GM18867 (cell line): ENCODE results near the gene TYW5.

Experiments used
- ATAC-seq: cut with Tn5 transposase; IDR thresholded peaks from one replicate; pipeline ENCODE4 v1.9.1; 2021; ENCODE audit warnings: mild to moderate bottlenecking, moderate library complexity; ENCODE audit not compliant: unreplicated experiment

TYW5 gene

DNA sequence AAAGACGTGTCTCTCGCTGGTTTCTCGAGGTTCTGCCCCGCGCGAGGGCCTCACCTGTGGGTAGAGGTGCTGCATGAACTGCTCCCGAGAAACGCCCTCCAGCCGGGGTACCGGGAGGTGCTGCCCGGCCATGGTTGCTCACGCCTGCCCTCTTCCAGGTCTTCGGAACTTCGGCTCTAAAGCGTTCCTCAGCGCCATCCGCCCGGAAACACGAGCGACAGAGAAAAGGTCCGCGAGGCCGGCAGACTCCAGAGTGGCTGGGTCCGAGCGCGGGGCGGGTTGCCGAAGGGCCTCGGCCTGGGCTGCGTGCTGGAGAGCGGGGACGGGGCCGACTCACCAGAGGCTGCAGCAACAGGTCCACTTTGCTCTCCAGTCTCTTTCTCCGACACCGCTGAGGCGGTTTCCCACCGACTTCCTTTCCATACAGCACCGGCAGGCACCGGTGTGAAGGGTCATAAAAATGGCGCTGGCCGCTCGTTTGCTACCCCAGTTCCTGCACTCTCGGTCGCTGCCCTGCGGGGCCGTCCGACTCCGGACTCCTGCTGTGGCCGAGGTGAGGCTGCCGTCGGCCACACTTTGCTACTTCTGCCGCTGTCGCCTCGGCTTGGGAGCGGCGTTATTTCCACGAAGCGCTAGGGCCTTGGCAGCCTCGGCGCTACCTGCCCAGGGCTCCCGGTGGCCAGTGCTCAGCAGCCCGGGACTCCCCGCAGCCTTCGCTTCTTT, at the start of gene TYW5, which contains the start of gene MAIP1:
TYW5 (minus strand) TSS at position 153 of the 723 bp plus-strand sequence; CDS start at position 132, 21 bp downstream.
MAIP1 (plus strand) TSS at position 244 of the 723 bp plus-strand sequence; CDS start at position 461, 217 bp downstream.
- peak; percentile 84 for ATAC-seq

DNA sequence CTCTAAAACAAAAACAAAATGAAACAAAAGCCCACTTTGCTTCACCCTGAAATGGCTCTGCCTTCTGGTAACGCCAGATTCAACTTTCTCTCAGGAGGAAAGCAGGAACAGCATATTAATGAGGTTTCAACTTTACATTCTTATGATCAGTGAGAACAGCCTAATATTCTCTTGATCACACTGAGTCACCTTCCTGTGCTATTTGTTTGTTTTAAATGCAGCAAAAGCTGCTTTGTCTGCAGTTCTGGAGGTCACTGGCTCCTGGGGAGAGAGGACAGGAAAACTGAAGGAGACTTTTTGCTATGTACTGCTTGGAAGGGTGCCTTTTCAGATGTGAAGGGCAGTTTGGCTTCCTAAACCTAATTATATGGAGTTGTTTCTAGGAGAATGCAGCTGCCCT, 48.2 kb upstream of the TYW5 start:
- no peak for ATAC-seq

GRCh38 chr2:200000444-200001163, 45.3 kb upstream of the TYW5 start:
- ATAC-seq: no peak

GRCh38 chr2:199999166-199999565, 43.9 kb upstream of the TYW5 start:
- ATAC-seq: no peak

GRCh38 chr2:199997296-199997695, 42.0 kb upstream of the TYW5 start:
- ATAC-seq: no peak

DNA sequence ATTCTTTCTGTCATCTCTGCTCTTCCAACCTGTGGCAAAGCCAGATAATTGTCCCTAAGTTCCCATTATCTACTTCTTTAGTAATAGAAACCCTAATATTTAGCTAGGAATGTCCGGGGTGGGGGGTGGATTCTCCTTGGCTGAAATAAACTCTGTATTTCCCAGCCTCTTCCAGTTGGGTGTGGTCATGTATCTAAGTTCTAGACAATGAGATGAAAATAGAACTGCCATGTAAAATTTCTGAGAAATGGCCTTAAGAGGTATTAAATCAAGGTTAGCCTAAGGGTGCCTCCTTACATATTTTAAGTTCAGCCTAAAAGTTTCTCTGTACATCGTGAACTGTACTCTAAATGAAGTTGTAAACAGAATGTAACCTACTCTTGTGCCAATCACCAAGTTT, 39.6 kb upstream of the TYW5 start:
- no peak for ATAC-seq

DNA sequence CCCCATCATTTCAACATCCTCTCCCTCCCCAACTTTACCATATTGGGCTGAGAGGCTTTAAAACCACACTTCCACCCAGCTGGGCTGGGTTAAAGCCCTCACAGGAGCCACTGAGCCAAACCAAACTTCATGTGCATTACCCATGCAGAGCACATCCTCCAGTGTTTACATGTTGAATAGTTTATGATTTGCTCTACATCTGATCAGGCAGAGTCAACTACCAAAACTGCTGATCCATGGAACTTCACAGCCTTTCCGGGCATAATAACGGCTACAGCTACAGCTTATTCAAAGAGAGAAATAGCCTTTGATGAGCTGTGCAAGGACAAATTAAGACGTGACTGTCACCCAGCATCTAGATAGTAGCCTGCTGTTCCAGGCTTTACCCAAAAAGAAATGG, 39.1 kb upstream of the TYW5 start:
- no peak for ATAC-seq

- ATAC-seq: no peak
These were observed 37.0 kb upstream of the TYW5 start for GRCh38 chr2:199992296-199992695.

- ATAC-seq: no peak
These were observed 36.4 kb upstream of the TYW5 start for GRCh38 chr2:199991691-199992090.

DNA sequence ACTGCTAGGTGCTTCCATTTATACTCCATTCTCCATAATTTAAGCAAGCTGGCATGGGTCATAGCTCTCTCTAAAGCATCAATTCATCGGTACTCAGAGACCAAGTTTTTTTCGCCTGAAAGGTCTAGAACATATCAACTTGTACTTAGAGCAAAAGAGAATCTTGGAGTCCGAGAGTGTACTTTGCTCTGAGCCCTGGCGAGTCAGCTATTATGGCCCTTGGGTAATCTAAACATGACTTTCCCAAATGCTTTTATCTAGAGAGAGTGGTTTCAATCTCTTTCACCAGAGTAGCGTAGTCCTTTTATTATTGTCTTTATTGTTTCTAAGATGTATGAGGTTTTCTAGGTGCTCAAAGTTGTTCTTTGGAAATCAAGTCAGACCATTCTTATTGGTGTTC, 34.5 kb upstream of the TYW5 start:
- no peak for ATAC-seq

DNA sequence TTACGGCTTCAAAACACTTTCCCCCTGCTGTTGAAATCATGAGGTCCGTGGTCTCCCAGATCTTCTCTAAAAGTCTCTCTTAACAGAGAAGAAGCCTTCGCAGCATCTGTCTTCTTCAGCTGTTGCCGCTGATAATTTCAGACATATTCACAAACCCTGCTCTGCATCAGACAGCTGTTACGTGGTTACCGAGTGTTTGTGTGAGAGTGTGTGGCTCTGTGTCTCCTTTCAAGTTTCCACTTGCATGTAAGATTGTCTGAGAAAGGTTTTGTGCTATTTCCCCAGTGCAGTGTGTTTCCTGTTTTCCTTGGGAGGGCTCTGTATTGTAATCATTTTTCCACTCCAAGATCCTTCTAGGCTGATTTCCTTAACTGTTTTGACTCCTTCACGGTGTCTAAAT, 32.9 kb upstream of the TYW5 start:
- ATAC-seq: no peak

- no peak for ATAC-seq
These were observed 32.3 kb upstream of the TYW5 start for GRCh38 chr2:199987586-199987985.

DNA sequence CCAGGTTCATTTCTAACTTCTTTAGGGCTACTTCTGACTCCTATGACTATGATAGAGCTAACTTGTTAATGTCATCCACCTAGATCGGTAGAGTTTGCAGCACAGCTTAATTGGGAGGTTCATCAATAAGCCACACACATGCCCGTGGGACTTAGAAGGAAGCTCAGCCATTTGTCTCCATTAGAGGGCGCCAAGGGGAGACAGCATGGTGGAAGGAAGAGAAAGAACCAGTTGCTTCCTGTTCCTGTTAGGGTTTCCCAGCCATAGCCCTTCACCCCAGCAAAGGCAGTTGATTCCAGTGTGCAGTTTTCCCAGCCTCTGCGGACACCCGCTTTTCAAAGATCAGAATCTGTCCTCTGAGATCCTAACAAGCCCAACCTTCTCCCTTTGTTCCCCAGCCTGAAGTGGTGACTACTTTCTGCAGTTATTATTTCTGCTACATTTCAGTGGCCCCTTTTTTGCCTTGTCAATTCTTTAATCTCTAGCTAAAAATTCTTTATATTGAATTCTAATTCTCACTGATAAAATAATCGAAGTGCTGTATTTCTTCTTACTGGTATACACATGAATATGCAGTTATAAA, 30.4 kb upstream of the TYW5 start:
- ATAC-seq: peak; percentile 84

GRCh38 chr2:199984755-199985154, 29.5 kb upstream of the TYW5 start:
- ATAC-seq: no peak

DNA sequence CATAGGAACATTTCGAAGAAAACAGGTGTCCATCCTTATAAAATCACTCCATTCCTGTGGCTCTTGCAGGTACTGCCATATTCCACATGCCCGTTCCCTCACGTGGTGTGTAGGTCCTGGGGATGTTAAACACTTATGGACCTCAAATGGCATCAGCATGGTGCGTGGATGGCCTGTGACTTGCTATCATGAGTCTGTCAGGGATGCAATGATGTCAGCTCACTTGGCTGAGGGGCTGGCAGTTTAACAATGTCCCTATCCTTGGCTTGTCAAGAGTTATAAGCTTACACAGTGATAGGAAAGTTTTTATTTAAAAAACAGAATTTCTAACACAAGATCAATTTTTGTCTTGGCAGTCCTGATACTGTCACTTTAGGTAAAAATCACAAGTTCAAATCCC, 28.9 kb upstream of the TYW5 start:
- ATAC-seq: no peak

DNA sequence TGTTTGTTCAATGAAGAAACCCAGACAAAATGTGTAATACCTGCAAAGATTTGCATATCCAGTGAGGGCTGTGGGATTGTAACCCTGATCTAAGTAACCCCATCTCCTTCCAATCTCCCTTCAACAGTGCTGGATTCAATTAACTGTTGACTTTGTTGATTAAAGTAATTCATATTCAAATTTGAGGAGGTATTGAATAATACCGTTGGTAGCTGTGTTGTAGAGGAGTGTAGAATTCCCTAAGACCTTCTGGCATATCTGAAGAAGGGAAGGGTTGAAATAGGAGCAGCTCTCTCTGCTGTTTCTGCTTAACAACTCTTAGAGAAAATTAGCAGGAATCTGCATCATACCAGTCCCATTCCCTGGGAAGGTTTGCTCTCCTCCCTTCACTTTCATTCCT, 28.2 kb upstream of the TYW5 start:
- ATAC-seq: no peak

DNA sequence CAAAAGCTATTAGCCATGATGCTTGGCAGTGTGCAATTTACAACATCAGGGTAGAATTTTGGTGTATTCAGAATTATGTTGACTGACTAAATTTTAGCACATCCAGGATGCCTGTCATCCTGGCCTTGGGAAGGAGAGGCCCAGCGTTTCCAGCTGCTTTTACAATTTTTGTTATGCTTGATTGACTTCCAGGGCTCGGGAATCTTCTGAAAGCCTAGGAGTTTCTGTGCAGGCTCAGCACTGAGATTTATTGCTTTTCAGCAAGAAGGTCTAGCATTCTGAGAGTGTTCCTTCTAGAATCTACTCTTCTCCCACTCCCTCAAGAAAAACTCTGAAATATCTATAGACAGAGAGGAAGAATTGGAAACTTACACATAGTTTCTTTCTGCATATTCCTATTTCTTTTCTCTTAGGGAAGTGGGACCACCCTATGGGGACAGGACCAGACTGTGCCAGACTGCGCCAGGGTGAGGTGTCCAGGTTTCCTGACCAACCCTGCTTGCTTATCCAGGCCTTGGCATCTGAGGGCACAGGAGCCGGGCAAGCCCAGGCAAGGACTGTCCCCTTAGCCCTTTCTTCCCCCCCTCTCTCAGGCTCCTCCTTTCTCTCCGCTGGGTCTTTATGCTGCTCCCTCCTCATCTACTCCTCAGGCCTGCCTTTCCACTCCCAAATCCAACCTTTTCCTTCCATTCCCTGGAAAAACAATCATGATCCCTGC, 27.0 kb upstream of the TYW5 start:
- ATAC-seq: no peak

GRCh38 chr2:199979832-199980628, 24.7 kb upstream of the TYW5 start:
- peak; percentile 42 for ATAC-seq

GRCh38 chr2:199979398-199979797, 24.1 kb upstream of the TYW5 start:
- ATAC-seq: no peak

- ATAC-seq: peak; percentile 76
These were observed 22.7 kb upstream of the TYW5 start for GRCh38 chr2:199977984-199978415.
